CD4-positive, alpha-beta memory T cell (primary cell): ENCODE data around the gene CDKN2B-AS1. TPM values are rescaled to one million over a fixed set of nuclear protein-coding genes. Genes with fewer than 3 reads are reported as not detected.

Experiments used
- CTCF ChIA-PET: fragments of 350-600 bp; sonication (Branson Sonifier 250); formaldehyde crosslinking; loops from one replicate; lab custom pipeline; 2021; ENCODE audit warnings: inconsistent platforms; ENCODE audit not compliant: partially characterized antibody; lab: Charles Lee
- POLR2A ChIA-PET: fragments of 350-600 bp; sonication (Branson Sonifier 250); formaldehyde crosslinking; loops from one replicate; lab custom pipeline; 2021; ENCODE audit not compliant: partially characterized antibody; lab: Charles Lee
- DNase-seq, 5 donors: peaks; one replicate each; pipeline versions ENCODE4 v3.0.0 to v3.0.0-alpha.2; 2020 to 2022; ENCODE audit warnings: mixed read lengths in 1 of 5
- H3K27ac ChIP-seq: one replicate; pipeline ENCODE4 v1.7.0; 2013; ENCODE audit warnings: low read depth, low read length
- H3K27me3 ChIP-seq: 2 replicates; pipeline ENCODE4 v1.7.0; 2013; ENCODE audit warnings: mild to moderate bottlenecking, low read length, moderate library complexity; ENCODE audit not compliant: insufficient read depth
- H3K36me3 ChIP-seq: 2 replicates; pipeline ENCODE4 v1.7.0; 2013; ENCODE audit warnings: mild to moderate bottlenecking, low read length, moderate library complexity; ENCODE audit not compliant: insufficient read depth
- H3K4me1 ChIP-seq: 2 replicates; pipeline ENCODE4 v1.7.0; 2013; ENCODE audit warnings: mild to moderate bottlenecking, low read length, moderate library complexity; ENCODE audit not compliant: insufficient read depth
- H3K4me3 ChIP-seq, 2 donors: one replicate each; pipeline ENCODE4 v1.7.0; 2013; ENCODE audit warnings: low read length in 2 of 2, mild to moderate bottlenecking in 1 of 2
- H3K9me3 ChIP-seq, 2 donors: one replicate each; pipeline ENCODE4 v1.7.0; 2013; ENCODE audit warnings: low read length in 2 of 2, control low read depth in 1 of 2; ENCODE audit not compliant: control insufficient read depth in 1 of 2
- H3K27ac Mint-ChIP-seq, 7 donors: one replicate each; pipeline ENCODE4 v1.8.0; 2020 to 2021; ENCODE audit warnings: mixed read lengths in 7 of 7, mild to moderate bottlenecking in 6 of 7, inconsistent platforms in 3 of 7, moderate library complexity in 3 of 7
- H3K27me3 Mint-ChIP-seq, 2 donors: one replicate each; pipeline ENCODE4 v1.8.0; 2020 to 2021; ENCODE audit warnings: mixed read lengths in 2 of 2
- H3K36me3 Mint-ChIP-seq, 2 donors: one replicate each; pipeline ENCODE4 v1.8.0; 2020 to 2021; ENCODE audit warnings: mixed read lengths in 2 of 2, inconsistent platforms in 1 of 2, mild to moderate bottlenecking in 1 of 2
- H3K4me1 Mint-ChIP-seq, 4 donors: one replicate each; pipeline ENCODE4 v1.8.0; 2020 to 2021; ENCODE audit warnings: mixed read lengths in 4 of 4, mild to moderate bottlenecking in 1 of 4
- H3K4me3 Mint-ChIP-seq, 8 donors: one replicate each; pipeline ENCODE4 v1.8.0; 2020 to 2021; ENCODE audit warnings: mixed read lengths in 8 of 8, mild to moderate bottlenecking in 7 of 8, moderate library complexity in 6 of 8, inconsistent platforms in 3 of 8
- H3K9me3 Mint-ChIP-seq, 8 donors: one replicate each; pipeline ENCODE4 v1.8.0; 2020 to 2021; ENCODE audit warnings: mixed read lengths in 8 of 8, mild to moderate bottlenecking in 5 of 8, inconsistent platforms in 3 of 8, moderate library complexity in 1 of 8
- intact Hi-C: fragments of 100-400 bp; cut with micrococcal nuclease; formaldehyde crosslinking; loops from one replicate; pipeline ENCODE4 v1.15.1; 2023
- polyA plus RNA-seq, 2 donors: library from polyadenylated mRNA; unstranded; fragments of 300-500 nt; fragmentation: Illumina TruSeq; gene quantifications; one replicate each; pipeline ENCODE4 v1.2.3, GENCODE V29; 2021
- total RNA-seq, 2 experiments: library from RNA; stranded (reverse); gene quantifications; one replicate each; pipeline ENCODE4 v1.2.3, GENCODE V29; 2021

CDKN2B-AS1 gene
- total and polyA plus RNA-seq, 4 experiments from 2014 or later, result 0.11 to 2.2 (median 1.9) TPM; not detected in 1

- Mint-ChIP-seq H3K36me3 (no peaks in the 10 kb centered on the region), H3K4me3 (no peak overlapping the region), H3K27me3 (peaks cover 3% of the 10 kb centered on the region in 2 donors), H3K27ac (no peak overlapping the region), H3K4me1 (no peaks in the 10 kb centered on the region), H3K9me3 (no peaks in the 10 kb centered on the region)
- no peak for DNase-seq
- Histone ChIP-seq H3K9me3 (no peaks in the 10 kb centered on the region), H3K36me3 (no peaks in the 10 kb centered on the region), H3K27ac (no peak overlapping the region), H3K4me3 (no peak overlapping the region), H3K4me1 (no peaks in the 10 kb centered on the region), H3K27me3 (no peaks in the 10 kb centered on the region)
- ChIA-PET POLR2A (no interaction called here), CTCF (no interaction called here)
- intact Hi-C loops, result no loop called here
These were observed 164.3 kb downstream of the CDKN2B-AS1 start for GRCh38 chr9:22158927-22159346.

GRCh38 chr9:22159586-22159985 lies 165.0 kb downstream of the CDKN2B-AS1 start:
- CTCF ChIA-PET, result no interaction called here
- H3K9me3 Mint-ChIP-seq, result no peaks in the 10 kb centered on the region
- no peak overlapping the region for H3K27ac ChIP-seq

GRCh38 chr9:22160221-22160620 lies 165.6 kb downstream of the CDKN2B-AS1 start:
- no peak overlapping the region for H3K27ac ChIP-seq
- no peak for DNase-seq
- Mint-ChIP-seq H3K27me3 (peaks cover 5 to 7% of the 10 kb centered on the region in 2 donors), H3K4me1 (no peaks in the 10 kb centered on the region), H3K4me3 (no peak overlapping the region), H3K27ac (no peak overlapping the region), H3K36me3 (no peaks in the 10 kb centered on the region), H3K9me3 (no peaks in the 10 kb centered on the region)
- no peaks in the 10 kb centered on the region for H3K36me3 ChIP-seq
- CTCF ChIA-PET, result no interaction called here
- H3K27me3 ChIP-seq, result no peaks in the 10 kb centered on the region
- POLR2A ChIA-PET, result no interaction called here
- H3K4me1 ChIP-seq, result no peaks in the 10 kb centered on the region
- intact Hi-C loops, result no loop called here
- H3K9me3 ChIP-seq, result no peaks in the 10 kb centered on the region
- H3K4me3 ChIP-seq, result no peak overlapping the region

More at GRCh38 chr9:22159586-22159985, 165.0 kb downstream of the CDKN2B-AS1 start:
- no peak for DNase-seq
- Histone ChIP-seq H3K9me3 (no peaks in the 10 kb centered on the region), H3K27me3 (no peaks in the 10 kb centered on the region), H3K4me1 (no peaks in the 10 kb centered on the region), H3K36me3 (no peaks in the 10 kb centered on the region), H3K4me3 (no peak overlapping the region)
- Mint-ChIP-seq H3K4me1 (no peaks in the 10 kb centered on the region), H3K36me3 (no peaks in the 10 kb centered on the region), H3K4me3 (no peak overlapping the region), H3K27ac (no peak overlapping the region), H3K27me3 (peaks cover 3% of the 10 kb centered on the region in 2 donors)
- POLR2A ChIA-PET, result no interaction called here
- intact Hi-C loops, result no loop called here

GRCh38 chr9:22165144-22165543 lies 170.6 kb downstream of the CDKN2B-AS1 start:
- DNase-seq, result no peak
- Mint-ChIP-seq H3K27me3 (peaks cover 4 to 10% of the 10 kb centered on the region in 2 donors), H3K4me1 (no peaks in the 10 kb centered on the region), H3K9me3 (no peaks in the 10 kb centered on the region), H3K27ac (no peak overlapping the region), H3K36me3 (no peaks in the 10 kb centered on the region), H3K4me3 (no peak overlapping the region)
- no peaks in the 10 kb centered on the region for H3K36me3 ChIP-seq
- intact Hi-C loops, result no loop called here
- no peak overlapping the region for H3K4me3 ChIP-seq
- no peaks in the 10 kb centered on the region for H3K9me3 ChIP-seq
- POLR2A ChIA-PET, result no interaction called here
- no peaks in the 10 kb centered on the region for H3K27me3 ChIP-seq
- no peak overlapping the region for H3K27ac ChIP-seq
- no peaks in the 10 kb centered on the region for H3K4me1 ChIP-seq
- CTCF ChIA-PET, result no interaction called here

- no peaks in the 10 kb centered on the region for H3K36me3 ChIP-seq
- Mint-ChIP-seq H3K4me3 (no peak overlapping the region), H3K27me3 (peaks cover 5 to 8% of the 10 kb centered on the region in 2 donors), H3K36me3 (no peaks in the 10 kb centered on the region), H3K9me3 (no peaks in the 10 kb centered on the region), H3K4me1 (no peaks in the 10 kb centered on the region), H3K27ac (no peak overlapping the region)
- intact Hi-C loops, result no loop called here
- CTCF ChIA-PET, result no interaction called here
- no peak for DNase-seq
- H3K27ac ChIP-seq, result no peak overlapping the region
- POLR2A ChIA-PET, result no interaction called here
- H3K4me3 ChIP-seq, result no peak overlapping the region
- no peaks in the 10 kb centered on the region for H3K9me3 ChIP-seq
- no peaks in the 10 kb centered on the region for H3K4me1 ChIP-seq
- H3K27me3 ChIP-seq, result no peaks in the 10 kb centered on the region
These were observed 174.7 kb downstream of the CDKN2B-AS1 start for GRCh38 chr9:22169243-22169642.

- H3K27me3 Mint-ChIP-seq, result peaks cover 3 to 6% of the 10 kb centered on the region in 2 donors
- no peak for DNase-seq
- no peak overlapping the region for H3K4me3 Mint-ChIP-seq
- H3K4me3 ChIP-seq, result no peak overlapping the region
- H3K4me1 ChIP-seq, result no peaks in the 10 kb centered on the region
- H3K27ac Mint-ChIP-seq, result no peak overlapping the region
- ChIA-PET CTCF (no interaction called here), POLR2A (no interaction called here)
- H3K9me3 ChIP-seq, result no peaks in the 10 kb centered on the region
- intact Hi-C loops, result no loop called here
- no peak overlapping the region for H3K27ac ChIP-seq
- H3K4me1 Mint-ChIP-seq, result no peaks in the 10 kb centered on the region
- H3K36me3 ChIP-seq, result no peaks in the 10 kb centered on the region
- no peaks in the 10 kb centered on the region for H3K36me3 Mint-ChIP-seq
- no peaks in the 10 kb centered on the region for H3K9me3 Mint-ChIP-seq
- no peaks in the 10 kb centered on the region for H3K27me3 ChIP-seq
These were observed 175.3 kb downstream of the CDKN2B-AS1 start for GRCh38 chr9:22169727-22170503.
